Central memory CD4-positive, alpha-beta T cell (primary cell): ENCODE results near the gene PUM1.

Source experiments
- DNase-seq: peaks from one replicate; pipeline ENCODE4 v3.0.0; 2022

Gene PUM1

GRCh38 chr1:30887485-30888315 lies 177.8 kb downstream of the PUM1 start:
- DNase-seq: no peak

DNA sequence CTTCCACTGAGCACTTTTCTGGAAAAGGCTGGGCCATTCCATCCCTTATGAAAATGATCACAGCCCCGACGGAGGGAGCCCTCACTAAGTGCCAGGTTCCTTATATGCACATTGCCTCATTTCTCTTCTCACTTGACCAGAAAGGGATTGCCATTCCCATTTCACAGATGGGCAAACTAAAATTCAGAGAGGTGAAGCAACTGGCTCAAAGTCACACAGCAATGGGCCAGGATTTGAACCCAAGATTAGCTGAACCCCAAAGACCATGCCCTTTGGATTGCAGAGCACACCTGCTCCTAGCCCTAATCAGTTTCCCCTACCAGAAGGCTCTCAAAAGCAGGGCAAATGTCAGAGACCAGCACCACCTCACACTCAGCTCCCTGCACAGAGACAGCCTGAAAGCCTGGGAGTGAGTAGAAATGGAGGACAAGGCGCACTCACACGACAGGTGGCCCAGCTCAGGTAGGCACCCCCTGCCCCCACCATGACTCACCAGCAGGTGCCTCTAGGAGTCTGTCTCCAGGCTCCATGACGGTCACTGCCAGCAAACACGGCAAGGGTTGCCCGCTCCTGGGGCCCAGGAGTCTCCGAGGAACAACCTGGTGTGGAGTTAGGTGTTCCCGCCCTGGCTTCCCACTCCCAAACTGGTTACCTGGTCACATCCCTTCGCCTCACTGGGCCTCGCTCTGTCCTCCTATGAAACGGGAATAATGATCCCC lies 178.6 kb downstream of the PUM1 start:
- DNase-seq: no peak

- DNase-seq: no peak
Observed at GRCh38 chr1:30885570-30886522, 179.7 kb downstream of the PUM1 start.

DNA sequence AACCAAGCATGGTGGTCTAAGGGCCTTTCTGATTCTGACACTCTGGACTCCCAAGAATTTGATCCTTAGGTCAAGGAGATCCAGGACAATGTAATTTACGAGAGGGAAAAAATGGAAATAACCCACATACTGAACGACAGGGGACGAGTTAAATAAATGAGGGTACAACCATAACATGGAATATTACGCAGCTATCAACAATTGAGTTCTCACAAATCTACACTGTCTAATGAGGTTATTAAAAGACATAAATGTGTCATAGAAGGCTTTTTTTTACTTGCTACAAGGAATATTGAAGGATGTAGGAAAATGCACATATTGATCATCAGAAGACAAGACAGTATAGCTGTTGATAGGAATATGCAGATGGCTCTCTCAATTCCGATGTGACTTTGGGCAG lies 180.8 kb downstream of the PUM1 start:
- DNase-seq: no peak

DNA sequence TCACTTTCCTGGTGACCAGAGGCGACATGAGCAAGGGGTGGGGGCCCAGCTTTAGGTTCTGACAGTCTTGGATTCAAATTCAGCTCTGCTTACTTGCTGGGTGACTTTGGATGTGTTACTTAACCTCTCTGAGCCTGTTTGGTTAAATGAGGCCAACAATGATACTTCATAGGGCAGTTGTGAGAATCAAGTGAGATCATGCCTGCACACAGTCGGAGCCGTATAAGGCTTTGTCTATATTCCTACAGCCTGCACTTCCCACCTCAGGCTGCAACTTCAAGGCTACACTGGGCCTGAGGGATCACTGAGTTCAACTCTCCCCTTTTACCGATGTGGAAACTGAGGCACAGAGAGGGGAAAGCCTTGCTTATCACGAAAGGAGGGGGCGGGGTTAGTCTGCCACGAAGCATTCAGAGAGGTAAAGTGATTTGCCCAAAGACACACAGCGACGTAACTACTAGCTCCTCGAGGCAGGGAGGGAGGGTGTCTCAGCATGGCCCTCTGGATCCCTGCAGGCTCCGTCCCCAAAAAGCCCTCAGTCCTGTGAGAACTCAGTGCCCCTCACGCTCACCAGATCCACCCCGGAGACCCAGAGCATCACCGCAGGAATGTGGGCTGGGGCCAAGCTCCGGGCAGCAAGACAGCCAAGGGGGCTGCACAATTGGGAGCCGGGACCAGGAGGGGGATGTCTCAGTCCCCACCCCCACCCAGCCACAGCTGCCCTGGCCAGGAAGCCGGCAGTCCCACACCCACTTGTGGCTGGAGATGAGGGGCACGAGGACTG lies 181.9 kb downstream of the PUM1 start:
- DNase-seq: no peak

- no peak for DNase-seq
Observed at GRCh38 chr1:30882678-30883388, 182.7 kb downstream of the PUM1 start.
